A549 treated with CORT108297 at 1 μM for 4 hours (cell line): ENCODE measurements around the gene LPCAT4. TPM values are rescaled to one million over a fixed set of nuclear protein-coding genes. Genes with fewer than 3 reads are reported as not detected.

Experiments
- total RNA-seq: library from RNA; stranded (reverse); fragments of 200-300 nt; extraction: Qiagen RNA extraction; gene quantifications from 5 replicates; pipeline ENCODE4 v1.2.3, GENCODE V29; 2022

Gene LPCAT4, protein sequence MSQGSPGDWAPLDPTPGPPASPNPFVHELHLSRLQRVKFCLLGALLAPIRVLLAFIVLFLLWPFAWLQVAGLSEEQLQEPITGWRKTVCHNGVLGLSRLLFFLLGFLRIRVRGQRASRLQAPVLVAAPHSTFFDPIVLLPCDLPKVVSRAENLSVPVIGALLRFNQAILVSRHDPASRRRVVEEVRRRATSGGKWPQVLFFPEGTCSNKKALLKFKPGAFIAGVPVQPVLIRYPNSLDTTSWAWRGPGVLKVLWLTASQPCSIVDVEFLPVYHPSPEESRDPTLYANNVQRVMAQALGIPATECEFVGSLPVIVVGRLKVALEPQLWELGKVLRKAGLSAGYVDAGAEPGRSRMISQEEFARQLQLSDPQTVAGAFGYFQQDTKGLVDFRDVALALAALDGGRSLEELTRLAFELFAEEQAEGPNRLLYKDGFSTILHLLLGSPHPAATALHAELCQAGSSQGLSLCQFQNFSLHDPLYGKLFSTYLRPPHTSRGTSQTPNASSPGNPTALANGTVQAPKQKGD
- total RNA-seq, result 47.2 to 67.3 TPM (median 63.6 TPM) in 5 replicates

DNA sequence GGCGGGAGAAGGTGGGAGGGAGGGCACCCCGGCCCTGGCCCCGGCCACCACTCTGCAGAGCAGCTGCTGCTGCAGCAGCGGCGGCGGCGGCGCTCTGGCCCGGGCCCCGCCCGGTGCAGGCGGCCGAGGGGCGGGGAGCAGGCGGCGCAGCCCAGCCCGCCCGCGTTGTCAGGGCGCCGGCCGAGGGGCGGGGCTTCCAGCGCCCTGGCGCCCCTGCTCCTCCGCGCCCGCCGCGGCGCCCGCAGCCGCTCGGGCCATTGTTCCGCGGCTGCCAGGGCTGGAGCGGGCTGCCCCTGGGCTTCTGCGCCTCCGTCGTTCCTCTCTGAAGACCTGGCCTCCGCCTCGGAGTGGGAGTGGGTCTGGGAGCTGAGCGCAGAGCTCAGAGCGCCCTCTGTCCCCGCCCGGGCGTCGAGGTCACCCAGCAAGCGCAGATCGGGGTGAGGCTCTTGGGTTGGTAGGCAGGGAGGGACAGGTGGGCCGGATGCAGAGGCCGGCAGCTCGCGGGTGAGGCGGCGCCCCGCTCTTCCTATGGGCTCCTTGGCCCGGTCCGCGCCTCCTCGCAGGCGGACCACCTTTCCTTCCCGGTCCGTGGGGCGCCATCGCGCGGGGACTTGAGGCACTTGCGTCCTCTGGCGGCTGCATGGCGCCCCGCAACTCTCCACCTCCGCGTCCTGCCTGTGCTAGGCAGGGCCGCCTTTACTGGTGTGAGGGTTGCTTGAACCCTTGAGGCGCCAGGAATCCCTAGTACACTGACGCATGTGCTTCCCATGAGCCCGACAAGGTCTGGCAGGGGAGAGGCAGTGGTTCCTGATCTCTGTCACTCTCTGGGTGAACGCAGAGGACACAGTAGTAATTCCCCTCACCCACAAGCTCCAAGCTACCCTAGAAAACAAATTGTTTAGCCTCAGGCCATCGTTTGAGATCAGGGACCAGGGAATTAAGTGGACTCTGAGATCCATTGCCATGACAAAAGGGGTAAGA is at the start of gene LPCAT4:
Gene LPCAT4, minus strand, starts transcription at position 96 of the 981 bp plus-strand sequence. CDS start 96 bp downstream, outside the sequence.

GRCh38 chr15:34342737-34343575 is 24.0 kb downstream of the LPCAT4 start, which contains the start of the genes NOP10 and NUTM1:
TSS of gene NOP10 (minus strand) at chr15:34343136. CDS start at chr15:34343073, 63 bp downstream.
TSS of gene NUTM1 (plus strand) at chr15:34343315. CDS start at chr15:34343697, 382 bp downstream.

DNA sequence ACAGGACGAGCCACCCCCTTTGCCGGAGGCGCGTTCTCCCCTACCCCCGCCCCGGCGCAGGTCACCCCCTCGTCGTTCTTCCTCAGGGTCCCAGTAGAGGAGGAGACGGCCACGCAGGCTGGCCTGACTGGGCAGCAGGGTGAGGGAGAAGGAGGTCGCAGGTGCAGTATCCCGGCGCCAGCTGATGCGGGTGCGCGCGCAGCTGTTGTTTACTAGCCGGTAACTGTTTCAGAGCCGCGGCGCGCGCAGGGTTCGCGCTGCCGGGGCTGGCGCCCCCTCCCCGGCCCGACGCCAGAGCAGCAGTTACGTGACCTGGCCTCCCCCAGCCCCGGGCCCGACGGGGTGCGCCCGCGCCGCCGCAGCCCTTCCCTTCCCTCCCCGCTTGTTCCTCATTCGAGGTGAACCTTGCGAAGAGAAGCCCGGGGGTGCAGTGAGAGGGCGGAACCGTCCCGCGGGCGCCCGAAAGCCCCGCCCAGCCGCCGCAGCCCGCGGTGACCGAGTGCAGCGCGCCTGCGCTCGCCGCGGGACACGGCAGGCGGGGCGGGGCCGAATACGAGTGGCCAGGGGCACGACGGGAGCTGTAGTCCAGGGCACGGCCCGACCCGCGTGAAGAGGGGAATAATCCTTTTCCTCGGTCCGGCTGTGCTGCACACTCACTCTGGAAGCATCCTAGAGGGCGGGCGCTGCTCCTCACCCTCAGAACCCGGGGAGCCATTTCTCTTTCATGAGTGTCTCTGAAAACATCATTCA is 29.3 kb downstream of the LPCAT4 start, which contains the start of gene SLC12A6:
Gene SLC12A6, minus strand, starts transcription at position 225 of the 750 bp plus-strand sequence. CDS start 1,101 bp downstream, outside the sequence.

Other genes starting within 250 kb of the LPCAT4 start
- 29.1 to 41.6 TPM (median 33.1 TPM) in 5 replicates for gene KATNBL1, start 157.1 kb downstream of the LPCAT4 start, total RNA-seq
- 196 to 214 TPM (median 199 TPM) in 5 replicates for gene EMC4, start 142.2 kb downstream of the LPCAT4 start, total RNA-seq
- gene SLC12A6, start 29.4 kb downstream of the LPCAT4 start, total RNA-seq, result 4.5 to 8.2 TPM (median 5.3 TPM) in 5 replicates
- 532 to 604 TPM (median 553 TPM) in 5 replicates for gene NOP10, start 24.1 kb downstream of the LPCAT4 start, total RNA-seq
- not detected in 5 replicates for gene NUTM1, start 23.9 kb downstream of the LPCAT4 start, total RNA-seq
- 4.7 to 10.2 TPM (median 8.4 TPM) in 5 replicates for gene GOLGA8A, start 70.6 kb upstream of the LPCAT4 start, total RNA-seq
- gene GOLGA8B, start 216.5 kb upstream of the LPCAT4 start, total RNA-seq, result 14.7 to 21.4 TPM (median 16.9 TPM) in 5 replicates